ENCODE data around the gene PPFIA1.

The PPFIA1 gene

DNA sequence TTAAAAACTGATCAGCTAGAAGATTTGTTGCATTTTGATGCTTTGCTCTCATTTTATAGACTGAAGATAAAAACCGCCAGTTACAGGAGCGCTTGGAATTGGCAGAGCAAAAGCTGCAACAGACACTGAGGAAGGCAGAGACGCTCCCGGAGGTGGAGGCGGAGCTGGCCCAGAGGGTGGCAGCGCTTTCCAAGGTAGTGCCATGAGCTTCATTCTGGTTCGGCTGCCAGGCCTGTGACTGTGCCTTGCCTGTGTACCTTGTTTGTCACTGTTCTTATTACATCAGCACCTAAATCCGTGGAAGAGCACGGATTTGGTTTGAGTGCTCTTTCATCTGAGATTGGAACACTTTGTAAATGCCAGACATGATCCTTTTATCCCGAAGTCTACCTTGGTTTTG, 61.4 kb downstream of the PPFIA1 start:
- Histone ChIP-seq H3K27me3 (ENCODE audit: insufficient read depth, poor library complexity, severe bottlenecking) (no peaks in the 10 kb centered on the region), H3K4me3 (replicated peaks; ENCODE audit: insufficient read depth, low read length) (no peak overlapping the region), H3K27ac (replicated peaks) (no peak overlapping the region)
- TF ChIP-seq POLR2AphosphoS5 (IDR thresholded peaks at IDR 0.05; ENCODE audit: low read depth), result no peak
- no peak for TF ChIP-seq GABPA (IDR thresholded peaks at IDR 0.05; ENCODE audit: low read depth)
- no peak for TF ChIP-seq SPI1 (IDR thresholded peaks at IDR 0.05; ENCODE audit: borderline replicate concordance, low read depth)
- TF ChIP-seq, protein P1, sequence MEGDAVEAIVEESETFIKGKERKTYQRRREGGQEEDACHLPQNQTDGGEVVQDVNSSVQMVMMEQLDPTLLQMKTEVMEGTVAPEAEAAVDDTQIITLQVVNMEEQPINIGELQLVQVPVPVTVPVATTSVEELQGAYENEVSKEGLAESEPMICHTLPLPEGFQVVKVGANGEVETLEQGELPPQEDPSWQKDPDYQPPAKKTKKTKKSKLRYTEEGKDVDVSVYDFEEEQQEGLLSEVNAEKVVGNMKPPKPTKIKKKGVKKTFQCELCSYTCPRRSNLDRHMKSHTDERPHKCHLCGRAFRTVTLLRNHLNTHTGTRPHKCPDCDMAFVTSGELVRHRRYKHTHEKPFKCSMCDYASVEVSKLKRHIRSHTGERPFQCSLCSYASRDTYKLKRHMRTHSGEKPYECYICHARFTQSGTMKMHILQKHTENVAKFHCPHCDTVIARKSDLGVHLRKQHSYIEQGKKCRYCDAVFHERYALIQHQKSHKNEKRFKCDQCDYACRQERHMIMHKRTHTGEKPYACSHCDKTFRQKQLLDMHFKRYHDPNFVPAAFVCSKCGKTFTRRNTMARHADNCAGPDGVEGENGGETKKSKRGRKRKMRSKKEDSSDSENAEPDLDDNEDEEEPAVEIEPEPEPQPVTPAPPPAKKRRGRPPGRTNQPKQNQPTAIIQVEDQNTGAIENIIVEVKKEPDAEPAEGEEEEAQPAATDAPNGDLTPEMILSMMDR (IDR thresholded peaks at IDR 0.05; ENCODE audit: insufficient read depth, low read length), result no peak
- TF ChIP-seq, protein P2, sequence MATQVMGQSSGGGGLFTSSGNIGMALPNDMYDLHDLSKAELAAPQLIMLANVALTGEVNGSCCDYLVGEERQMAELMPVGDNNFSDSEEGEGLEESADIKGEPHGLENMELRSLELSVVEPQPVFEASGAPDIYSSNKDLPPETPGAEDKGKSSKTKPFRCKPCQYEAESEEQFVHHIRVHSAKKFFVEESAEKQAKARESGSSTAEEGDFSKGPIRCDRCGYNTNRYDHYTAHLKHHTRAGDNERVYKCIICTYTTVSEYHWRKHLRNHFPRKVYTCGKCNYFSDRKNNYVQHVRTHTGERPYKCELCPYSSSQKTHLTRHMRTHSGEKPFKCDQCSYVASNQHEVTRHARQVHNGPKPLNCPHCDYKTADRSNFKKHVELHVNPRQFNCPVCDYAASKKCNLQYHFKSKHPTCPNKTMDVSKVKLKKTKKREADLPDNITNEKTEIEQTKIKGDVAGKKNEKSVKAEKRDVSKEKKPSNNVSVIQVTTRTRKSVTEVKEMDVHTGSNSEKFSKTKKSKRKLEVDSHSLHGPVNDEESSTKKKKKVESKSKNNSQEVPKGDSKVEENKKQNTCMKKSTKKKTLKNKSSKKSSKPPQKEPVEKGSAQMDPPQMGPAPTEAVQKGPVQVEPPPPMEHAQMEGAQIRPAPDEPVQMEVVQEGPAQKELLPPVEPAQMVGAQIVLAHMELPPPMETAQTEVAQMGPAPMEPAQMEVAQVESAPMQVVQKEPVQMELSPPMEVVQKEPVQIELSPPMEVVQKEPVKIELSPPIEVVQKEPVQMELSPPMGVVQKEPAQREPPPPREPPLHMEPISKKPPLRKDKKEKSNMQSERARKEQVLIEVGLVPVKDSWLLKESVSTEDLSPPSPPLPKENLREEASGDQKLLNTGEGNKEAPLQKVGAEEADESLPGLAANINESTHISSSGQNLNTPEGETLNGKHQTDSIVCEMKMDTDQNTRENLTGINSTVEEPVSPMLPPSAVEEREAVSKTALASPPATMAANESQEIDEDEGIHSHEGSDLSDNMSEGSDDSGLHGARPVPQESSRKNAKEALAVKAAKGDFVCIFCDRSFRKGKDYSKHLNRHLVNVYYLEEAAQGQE (IDR thresholded peaks at IDR 0.05; ENCODE audit: insufficient replicate concordance, low read depth), result no peak
- no peak for DNase-seq (ENCODE audit: low read depth in 1 of 2, low spot score in 1 of 2)

DNA sequence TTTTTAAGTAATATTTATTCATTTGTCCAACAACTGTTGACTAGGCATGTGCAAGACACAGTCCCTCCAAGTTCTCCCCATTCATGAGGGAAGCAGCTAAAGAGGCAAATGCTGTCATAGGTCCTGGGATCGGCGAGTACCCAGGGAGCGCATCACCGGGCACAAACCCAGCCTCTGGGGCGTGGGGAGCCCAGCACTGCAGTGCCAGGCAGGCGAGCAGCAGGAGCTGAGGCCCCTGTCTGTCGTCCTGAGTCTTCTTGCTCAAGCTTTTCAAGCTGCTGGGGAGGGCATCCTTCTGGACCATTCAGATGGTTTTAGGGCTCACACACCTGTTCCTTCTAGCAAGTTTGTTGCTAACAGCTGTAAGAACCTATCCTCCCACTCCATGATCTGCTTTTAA, 62.1 kb downstream of the PPFIA1 start:
- Histone ChIP-seq H3K27me3 (ENCODE audit: insufficient read depth, poor library complexity, severe bottlenecking) (no peaks in the 10 kb centered on the region), H3K27ac (replicated peaks) (no peak overlapping the region), H3K4me3 (replicated peaks; ENCODE audit: insufficient read depth, low read length) (no peak overlapping the region)
- DNase-seq (ENCODE audit: low read depth in 1 of 2, low spot score in 1 of 2), result no peak
- TF ChIP-seq GABPA (IDR thresholded peaks at IDR 0.05; ENCODE audit: low read depth), result no peak

DNA sequence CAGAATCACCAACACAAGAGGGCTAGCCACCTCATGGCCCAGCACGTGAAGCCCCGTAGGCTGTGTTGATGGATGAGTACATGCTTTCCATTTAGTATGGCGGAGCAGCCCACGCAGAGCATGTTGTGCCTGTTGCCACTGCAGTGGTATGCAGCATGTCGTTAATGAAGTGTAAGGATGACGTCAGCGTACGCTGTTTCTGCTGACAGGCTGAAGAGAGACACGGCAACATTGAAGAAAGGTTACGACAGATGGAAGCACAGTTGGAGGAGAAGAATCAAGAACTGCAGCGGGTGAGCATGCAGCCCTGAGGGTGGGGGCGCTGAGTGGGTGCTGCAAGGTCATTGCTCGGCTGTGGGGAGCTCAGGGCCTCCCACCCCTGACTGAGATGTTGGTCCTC, 62.8 kb downstream of the PPFIA1 start:
- Histone ChIP-seq H3K4me3 (replicated peaks; ENCODE audit: insufficient read depth, low read length) (no peak overlapping the region), H3K27ac (replicated peaks) (no peak overlapping the region), H3K27me3 (ENCODE audit: insufficient read depth, poor library complexity, severe bottlenecking) (no peaks in the 10 kb centered on the region)
- TF ChIP-seq, protein P2 (IDR thresholded peaks at IDR 0.05; ENCODE audit: insufficient replicate concordance, low read depth), result no peak
- TF ChIP-seq GABPA (IDR thresholded peaks at IDR 0.05; ENCODE audit: low read depth) (no peak), SPI1 (IDR thresholded peaks at IDR 0.05; ENCODE audit: borderline replicate concordance, low read depth) (no peak), POLR2AphosphoS5 (IDR thresholded peaks at IDR 0.05; ENCODE audit: low read depth) (no peak)
- TF ChIP-seq, protein P1 (IDR thresholded peaks at IDR 0.05; ENCODE audit: insufficient read depth, low read length), result no peak
- no peak for DNase-seq (ENCODE audit: low read depth in 1 of 2, low spot score in 1 of 2)

DNA sequence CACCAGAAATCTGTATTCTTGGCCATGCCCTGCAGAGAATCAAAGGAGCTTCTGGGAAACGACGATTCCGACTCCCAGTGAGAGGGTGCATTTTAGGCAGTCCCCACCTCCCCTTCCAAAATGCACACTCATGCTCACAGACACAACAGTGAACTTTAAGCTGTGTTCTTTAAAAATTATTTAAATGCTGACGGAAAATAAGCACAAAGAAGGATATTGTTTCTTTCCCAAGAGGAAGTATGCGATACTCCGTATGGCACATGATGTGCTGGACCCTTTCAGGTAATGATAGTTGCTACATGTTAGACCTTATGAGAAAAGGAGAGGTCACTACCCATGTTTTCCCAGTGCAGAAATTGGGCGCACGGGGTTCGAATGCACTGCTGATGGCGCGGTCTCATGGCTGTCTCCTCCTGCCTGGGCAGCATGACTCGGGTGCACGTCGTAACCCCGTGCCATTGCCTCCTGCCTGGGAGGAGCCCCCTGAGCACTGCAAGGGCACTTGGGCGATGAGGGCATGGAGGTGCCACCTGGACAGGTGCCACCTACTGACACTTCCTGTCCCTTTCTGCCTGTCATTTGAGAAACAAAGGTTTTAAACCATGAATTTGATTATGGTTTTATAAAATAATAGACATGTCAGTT, 64.0 kb downstream of the PPFIA1 start:
- TF ChIP-seq SPI1 (IDR thresholded peaks at IDR 0.05; ENCODE audit: borderline replicate concordance, low read depth) (no peak), POLR2AphosphoS5 (IDR thresholded peaks at IDR 0.05; ENCODE audit: low read depth) (no peak)
- TF ChIP-seq, protein P2 (IDR thresholded peaks at IDR 0.05; ENCODE audit: insufficient replicate concordance, low read depth), result no peak
- H3K27ac ChIP-seq (replicated peaks), result no peak overlapping the region
- H3K27me3 ChIP-seq (ENCODE audit: insufficient read depth, poor library complexity, severe bottlenecking), result no peaks in the 10 kb centered on the region
- no peak for DNase-seq (ENCODE audit: low read depth in 1 of 2, low spot score in 1 of 2)
- no peak overlapping the region for H3K4me3 ChIP-seq (replicated peaks; ENCODE audit: insufficient read depth, low read length)

Measured in HL-60 (cell line).